GM19467 (cell line): ENCODE measurements around the gene TUBB2A.
A peak's percentile ranks its signal among the peaks of the same experiment; 100 is the strongest.
"Not testable (repeated sequence)": the region's sequence is repeated elsewhere in the genome, so short reads cannot be mapped to it uniquely, and the experiment has no call there.

Experiments
- ATAC-seq: cut with Tn5 transposase; IDR thresholded peaks from one replicate; pipeline ENCODE4 v1.9.1; 2021; ENCODE audit warnings: mild to moderate bottlenecking, moderate library complexity; ENCODE audit not compliant: unreplicated experiment

TUBB2A gene

DNA sequence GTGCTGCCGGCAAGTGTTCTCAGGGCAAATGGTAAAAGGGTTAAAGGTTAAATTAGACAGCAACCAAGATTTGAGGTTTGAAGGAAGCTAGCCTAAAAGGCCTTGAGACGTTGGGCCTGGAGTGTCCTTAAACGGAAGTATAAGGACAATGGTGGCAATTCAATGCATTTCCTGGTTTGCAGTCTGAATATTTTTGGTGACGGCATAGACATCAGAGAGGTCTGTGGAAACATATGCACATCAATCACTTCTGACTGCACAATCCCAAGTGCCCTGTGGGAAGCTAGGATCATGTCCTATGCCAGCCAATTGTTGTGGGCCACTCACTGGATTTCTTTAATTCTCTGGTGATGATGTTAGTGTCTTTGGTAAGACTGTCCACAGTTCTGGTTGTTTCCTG, 25.7 kb upstream of the TUBB2A start:
- no peak for ATAC-seq

DNA sequence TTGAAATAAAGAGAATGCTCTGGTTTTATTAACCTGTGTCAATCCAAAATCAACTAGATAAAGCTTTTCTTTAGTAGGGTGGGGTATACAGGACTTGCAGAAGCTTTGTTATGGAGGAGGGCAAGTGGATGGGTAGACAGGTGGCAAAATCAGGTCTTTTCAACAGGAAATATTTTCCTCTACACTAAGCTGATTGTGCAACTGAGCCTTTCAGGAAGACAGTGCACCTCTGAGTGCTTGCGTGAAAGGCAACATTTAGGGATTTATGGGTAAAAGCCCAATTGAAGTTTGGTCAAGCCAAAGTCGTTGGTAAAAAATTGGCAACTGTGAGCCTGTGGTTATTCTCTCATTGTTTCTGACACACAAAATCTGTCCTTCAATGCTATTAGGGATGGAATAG, 23.8 kb upstream of the TUBB2A start:
- ATAC-seq, result no peak

DNA sequence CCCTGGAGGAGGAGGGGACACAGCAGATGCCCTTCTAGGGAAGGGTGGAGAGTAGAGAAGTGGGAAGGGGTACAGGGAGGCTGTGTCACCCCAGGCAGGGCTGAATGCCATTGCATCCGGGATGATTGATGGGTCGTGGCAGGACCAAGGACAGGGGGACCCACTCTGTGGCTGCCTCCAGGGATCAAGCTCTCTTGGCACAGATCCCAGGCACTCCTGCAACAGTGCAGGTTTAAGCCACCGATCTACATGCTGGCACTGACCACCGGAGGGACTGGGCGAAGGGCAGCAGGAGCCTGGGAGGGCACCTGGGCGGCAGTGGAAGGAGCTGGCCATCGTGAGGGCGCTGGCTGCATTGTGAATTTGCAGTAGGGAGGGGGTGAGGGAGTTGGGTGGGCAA, 22.6 kb upstream of the TUBB2A start:
- not testable (repeated sequence) for ATAC-seq

DNA sequence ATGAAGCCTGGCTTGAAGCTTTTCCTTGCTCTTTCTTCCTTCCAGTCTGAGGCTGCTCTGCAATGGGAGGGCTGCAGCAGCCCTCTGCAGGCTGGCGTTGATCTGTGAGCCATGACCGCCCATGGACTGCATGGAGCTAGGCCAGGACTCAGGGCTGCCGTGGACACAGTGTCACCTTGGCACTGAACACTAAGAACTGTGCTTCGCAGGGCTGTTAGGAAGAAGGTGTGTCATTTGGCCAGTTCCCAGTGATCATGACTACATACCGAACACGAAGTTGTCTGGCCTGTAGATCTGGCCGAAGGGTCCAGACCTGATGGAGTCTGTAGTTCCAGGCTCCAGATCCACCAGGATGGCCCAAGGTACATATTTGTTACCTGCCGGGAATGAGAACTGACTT, 21.3 kb upstream of the TUBB2A start:
- not testable (repeated sequence) for ATAC-seq

DNA sequence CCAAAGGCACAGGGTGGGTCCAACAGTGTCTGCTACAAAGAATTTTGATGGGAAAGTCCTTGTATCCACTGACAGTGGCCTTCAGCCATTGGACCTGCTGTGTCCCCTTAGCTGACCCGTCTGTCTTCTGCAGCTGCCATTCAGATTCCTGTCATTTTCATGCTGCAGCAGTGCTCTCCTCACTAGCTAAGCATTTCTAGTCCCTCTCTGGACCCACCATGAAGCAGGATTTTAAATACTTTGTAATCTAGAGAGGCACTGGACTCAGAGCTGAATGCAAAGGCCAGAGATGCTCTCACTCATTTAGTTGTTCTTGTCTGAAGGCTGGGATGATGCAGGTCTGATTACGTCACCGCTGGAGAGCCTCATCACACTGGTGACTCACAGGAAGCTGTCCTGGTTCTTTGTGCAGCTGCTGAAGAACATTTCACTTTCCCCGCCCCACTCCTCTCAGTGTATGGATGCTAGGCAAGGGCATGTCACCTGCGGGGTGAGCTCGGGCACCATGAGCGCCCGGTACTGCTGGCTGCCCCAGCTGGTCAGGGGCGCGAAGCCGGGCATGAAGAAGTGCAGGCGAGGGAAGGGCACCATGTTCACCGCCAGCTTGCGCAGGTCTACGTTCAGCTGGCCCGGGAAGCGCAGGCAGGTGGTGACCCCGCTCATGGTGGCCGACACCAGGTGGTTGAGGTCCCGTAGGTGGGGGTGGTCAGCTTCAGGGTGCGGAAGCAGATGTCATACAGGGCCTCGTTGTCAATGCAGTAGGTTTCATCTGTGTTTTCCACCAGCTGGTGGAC, 19.4 kb upstream of the TUBB2A start:
- ATAC-seq, result no peak

DNA sequence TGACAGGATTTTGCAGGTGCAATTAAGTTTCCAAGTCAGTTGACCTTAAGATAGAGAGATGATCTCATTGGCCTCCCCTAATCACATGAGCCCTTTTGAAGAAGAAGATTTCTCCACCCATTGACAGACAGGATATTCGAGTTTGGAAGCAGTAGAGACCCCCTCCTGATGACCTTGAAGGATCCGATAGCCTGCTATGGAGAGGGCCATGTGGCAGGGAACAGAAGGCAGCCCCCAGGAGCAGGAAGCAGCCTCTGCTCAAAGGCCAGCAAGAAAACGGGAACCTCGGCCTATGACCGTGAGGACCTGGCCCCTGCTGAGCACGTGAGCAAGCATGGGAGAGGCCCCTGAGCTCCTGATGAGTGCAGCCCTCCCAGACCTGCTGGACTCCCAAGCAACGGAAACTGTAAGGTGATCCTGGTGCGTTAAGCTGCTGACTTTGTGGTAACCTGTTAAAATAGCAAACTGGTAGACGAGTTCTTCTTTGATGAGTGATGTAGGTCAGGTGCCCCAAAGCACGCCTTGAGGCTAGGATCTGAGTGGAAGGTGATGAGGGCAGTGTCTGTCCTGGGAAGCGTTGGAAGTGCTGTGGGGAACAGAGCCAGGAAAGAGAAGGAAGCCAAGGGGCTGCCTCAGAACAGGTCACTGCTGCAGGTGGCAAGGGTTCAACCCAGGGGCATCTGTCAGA, 18.5 kb upstream of the TUBB2A start:
- no peak for ATAC-seq

DNA sequence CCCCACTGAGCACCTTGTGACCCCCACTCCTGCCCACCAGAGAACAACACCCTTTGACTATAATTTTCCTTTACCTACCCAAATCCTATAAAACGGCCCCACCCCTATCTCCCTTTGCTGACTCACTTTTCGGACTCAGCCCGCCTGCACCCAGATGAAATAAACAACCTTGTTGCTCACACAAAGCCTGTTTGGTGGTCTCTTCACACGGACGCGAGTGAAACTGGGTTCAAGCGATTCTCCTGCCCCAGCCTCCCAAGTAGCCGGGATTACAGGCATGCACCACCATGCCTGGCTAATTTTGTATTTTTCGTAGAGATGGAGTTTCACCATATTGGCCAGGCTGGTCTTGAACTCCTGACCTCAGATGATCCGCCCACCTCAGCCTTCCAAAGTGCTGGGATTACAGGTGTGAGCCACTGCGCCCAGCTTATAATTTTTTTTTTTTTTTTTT, 16.3 kb upstream of the TUBB2A start:
- ATAC-seq, result not testable (repeated sequence)

DNA sequence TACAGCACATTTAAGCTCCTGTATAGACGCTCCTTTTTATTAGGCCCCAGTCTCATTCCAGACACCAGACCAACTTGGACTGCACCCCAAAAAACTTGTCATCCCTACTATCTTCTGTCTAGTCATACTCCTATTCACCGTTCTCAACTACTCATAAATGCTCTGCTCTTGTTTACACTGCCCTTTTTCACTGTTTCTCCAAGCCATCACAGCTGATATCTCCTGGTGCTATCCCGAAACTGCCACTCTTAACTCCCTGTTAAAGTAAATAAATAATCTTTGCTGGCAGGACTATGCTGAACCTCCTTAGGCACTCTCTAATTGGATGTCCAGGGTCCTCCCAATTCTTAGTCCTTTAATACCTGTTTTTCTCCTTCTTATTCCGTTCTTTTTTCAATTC, 15.4 kb upstream of the TUBB2A start:
- ATAC-seq, result not testable (repeated sequence)

DNA sequence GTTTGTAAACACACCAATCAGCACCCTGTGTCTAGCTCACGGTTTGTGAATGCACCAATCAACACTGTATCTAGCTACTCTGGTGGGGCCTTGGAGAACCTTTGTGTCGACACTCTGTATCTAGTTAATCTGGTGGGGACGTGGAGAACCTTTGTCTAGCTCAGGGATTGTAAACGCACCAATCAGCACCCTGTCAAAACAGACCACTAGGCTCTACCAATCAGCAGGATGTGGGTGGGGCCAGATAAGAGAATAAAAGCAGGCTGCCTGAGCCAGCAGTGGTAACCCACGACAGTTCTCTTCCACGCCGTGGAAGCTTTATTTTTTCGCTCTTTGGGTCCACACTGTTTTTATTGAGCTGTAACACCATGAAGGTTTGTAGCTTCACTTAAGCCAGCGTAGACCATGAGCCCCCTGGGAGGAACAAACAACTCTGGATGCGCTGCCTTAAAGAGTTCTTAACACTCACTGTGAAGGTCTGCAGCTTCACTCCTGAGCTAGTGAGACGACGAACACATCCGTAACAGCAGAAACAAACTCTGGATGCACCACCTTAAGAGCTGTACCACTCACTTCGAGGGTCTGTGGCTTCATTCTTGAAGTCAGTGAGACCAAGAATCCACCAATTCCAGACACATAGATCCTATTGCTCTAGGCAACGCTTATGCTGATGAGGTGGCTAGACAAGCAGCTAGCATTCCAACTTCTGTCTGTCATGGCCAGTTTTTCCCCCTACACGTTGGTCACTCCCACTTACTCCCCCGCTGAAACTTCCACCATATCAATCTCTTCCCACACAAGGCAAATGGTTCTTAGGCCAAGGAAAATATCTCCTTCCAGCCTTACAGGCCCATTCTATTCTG, 14.2 kb upstream of the TUBB2A start:
- ATAC-seq, result not testable (repeated sequence)

DNA sequence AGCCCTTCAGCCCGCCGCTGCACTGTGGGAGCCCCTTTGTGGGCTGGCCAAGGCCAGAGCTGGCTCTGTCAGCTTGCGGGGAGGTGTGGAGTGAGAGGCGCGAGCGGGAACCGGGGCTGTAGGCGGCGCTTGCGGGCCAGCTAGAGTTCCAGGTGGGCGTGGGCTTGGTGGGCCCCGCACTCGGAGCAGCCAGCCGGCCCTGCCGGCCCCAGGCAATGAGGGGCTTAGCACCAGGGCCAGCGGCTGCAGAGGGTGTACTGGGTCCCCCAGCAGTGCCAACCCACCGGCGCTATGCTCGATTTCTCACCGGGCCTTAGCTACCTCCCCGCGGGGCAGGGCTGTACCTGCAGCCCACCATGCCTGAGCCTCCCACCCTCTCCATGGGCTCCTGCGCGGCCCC, 13.3 kb upstream of the TUBB2A start:
- not testable (repeated sequence) for ATAC-seq

DNA sequence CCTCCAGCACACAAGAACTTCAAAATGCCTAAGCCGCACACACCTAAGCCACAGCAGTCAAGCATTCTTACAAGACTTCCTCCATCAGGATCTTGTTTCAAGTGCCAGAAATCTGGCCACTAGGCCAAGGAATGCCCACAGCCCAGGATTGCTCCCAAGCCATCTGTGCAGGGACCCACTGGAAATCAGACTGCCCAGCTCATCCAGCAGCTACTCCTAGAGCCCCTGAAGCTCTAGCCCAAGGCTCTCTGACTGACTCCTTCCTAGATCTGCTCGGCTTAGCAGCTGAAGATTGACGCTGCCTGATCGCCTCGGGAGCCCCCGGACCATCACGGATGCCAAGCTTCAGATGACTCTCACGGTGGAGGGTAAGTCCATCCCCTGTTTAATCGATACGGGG, 10.7 kb upstream of the TUBB2A start:
- ATAC-seq, result not testable (repeated sequence)

DNA sequence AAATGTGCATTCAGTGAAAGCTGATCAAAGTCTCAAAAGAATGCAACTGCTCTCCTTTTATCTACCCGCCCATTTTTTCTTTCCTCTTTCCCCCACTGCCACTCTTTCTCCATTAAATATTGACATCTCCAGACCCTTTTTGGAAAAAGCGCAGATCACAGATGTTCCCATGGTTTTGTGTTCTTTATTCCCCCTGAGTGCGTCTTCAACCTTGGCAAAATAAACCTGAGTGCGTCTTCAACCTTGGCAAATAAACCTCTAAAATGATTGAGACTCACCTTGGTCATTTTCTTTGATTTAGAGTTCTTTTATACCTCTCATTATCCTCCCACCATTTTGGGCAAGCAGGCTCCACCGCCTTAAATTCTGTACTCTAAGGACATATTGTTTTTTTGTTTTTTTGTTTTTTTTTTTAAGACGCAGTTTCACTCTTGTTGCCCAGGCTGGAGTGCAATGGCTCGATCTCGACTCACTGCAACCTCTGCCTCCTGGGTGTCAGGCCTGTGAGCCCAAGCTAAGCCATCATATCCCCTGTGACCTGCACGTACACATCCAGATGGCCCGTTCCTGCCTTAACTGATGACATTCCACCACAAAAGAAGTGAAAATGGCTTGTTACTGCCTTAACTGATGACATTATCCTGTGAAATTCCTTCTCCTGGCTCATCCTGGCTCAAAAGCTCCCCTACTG, 9.3 kb upstream of the TUBB2A start:
- not testable (repeated sequence) for ATAC-seq

DNA sequence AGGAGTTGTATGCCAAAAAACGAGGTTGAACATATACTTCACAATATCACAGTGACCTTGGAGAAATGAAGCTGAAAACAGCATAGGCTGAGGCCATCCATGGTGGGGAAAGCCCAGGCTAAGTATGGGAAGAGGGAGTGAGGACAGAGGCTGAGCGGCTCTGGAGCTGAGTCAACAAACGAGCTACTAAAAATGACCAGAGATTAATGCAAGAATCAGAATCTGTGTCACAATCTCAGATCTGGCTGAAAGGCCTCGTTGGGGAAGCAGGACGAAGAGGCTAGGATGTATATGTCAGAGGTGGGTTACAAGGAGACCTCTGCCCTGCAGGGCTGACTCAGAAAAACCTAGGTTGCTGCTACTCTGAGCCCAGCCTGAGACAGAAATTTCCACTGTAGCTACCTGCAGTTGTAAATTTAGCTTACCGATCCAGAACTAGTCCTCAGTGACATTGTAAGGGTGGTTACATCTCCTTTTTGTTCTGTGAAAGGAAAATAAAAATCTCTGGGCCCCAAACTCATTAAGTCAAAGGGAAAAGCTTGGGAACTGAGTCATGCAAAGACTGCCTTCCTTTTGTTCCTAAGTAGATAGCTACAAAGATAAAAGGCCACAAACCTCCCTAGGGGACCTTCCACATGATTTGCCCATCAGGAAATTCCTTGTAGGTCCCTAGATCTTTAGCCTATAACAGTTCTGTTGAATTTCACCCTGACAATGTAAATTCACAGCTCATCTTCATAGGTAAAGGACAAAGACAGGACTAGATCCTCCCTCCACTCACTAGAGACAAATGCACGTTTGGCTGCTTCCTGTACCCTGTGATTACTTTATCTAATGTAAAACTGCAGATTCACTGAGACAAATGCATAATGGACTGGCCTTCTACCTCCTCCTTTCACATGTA, 8.5 kb upstream of the TUBB2A start:
- no peak for ATAC-seq

DNA sequence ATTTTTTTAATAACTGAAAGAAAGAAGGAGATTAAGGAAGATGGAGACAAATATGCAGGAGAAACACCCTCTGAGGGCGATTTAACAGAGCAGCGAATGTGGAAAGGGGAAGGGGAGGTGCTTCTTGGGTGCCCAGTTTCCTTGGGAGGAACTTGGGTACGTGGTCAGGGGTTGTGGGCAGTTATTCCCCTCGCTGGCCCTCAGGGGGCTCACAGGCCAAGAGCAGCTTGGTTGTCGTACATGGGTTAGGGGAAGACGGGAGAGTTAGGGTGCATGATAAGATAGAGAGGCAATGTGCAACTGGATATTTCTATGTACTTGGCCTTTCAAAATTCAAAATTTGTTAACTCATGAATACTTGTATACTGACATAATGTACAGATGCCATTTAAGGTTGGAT, 7.0 kb upstream of the TUBB2A start:
- no peak for ATAC-seq

DNA sequence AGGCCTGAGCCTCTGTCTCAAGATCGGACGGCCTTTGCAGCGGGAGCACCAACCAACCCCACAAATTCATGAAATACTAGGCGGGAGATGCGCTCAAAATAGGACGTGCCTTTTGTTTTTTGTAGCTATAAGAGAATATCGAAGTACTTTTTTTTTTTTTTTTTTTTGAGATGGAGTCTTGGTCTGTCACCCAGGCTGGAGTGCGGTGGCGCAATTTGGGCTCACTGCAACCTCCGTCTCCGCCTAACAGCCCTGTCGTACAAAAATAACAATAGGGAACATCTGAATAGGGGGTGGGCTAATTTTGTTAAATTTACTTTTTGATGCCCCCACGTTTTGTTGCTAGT, 5.9 kb upstream of the TUBB2A start:
- ATAC-seq, result peak; percentile 11

DNA sequence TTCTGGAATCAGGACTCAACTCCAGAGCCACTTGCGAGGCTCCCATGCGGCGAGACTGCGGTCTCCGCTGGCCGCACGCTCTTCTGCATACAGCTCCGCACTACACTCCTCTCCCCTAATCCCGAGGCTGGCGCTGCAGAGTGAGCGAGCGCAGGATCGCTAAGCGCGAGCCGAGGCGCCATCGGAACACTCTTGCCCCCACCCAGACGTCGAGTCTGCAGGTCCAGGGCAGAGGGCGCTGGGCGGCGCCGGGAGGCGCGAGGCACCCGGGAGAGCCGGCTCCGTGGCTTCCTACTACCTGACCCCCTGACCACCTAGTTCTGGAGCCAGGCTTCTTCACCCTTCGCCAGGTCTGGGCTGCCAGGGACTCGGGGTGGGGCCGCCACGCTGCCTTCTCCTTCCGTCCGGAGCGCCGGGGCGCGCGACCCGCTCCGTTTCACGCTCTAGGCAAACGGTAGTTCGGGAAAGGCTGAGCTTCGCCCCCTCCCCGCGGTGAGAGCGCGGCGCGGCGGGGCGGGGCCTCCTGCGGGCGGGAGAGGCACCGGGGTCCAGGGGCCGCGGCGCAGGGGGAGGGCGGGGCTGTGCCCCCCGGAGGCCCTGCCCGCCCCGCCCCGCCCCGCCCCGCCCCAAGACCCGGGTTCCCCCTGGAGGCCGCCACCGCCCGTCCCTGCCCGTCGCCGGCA, 5.4 kb upstream of the TUBB2A start:
- peak; percentile 40 for ATAC-seq

DNA sequence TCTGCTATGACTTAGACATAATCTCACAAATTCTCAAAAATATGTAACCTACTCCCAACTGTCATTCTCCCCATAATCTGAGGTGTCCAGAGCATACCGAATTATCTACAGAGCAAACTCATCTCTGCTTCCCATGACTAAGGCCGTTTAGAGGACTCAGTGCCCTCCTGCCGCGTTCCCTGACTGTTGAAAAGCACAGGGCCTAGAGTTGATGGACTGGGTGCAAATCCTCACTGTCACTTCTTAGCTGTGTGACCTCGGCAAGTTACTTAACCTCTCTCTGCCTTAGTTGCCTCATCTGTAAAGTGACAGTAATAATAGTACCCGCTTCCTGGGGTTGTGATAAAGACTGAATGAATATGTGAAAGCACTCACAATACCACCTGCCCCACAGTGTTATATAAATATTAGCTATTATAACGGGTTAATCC, 4.7 kb upstream of the TUBB2A start:
- ATAC-seq, result no peak

DNA sequence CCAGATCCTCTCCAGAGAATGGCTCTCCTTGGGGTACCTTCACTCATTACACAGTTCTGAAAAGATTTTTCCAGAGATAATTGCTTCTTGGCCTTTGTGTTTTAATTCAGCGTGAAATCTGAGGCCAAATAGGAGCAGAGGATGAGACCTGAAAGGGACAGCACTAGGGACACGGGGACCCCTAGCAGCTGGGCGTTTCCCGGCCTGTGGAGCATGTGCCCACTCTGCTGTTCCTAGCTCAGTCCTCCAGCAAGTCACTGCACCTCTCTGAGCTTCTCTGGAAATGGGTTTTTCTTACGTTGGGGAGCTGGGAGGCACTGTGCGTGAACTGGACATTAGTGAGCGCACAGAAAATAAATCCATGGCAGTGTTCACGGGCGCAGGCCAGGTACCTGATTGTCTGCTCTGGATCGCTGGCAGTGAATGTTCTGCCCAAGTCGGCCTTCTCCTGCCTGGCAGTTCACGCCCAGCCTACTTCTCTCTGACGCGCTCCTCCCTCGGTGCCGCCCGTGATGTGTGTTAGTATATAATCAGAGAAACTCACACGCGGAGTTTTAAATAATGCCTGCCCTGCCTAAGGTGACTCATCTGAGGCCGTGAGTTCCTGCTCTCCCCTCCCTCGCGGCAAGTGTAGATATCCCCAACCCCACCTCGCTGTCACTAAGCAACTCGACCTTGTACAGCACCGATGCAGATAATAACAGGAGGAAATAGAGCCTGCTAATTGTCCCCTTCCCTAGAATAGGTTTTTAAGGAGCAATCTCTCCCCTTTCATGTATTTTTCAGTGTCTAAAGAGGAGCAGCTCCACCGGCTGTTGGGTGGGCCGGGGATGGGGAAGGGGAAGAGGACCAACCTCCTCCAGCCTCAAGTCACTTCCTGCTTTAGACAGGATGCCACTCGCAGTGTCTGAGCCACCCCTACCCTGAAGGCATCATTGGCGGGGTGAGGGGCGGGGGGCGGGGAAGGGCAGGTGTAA, 2.7 kb upstream of the TUBB2A start:
- no peak for ATAC-seq
